Mononuclear cell (primary cell): Measurements from ENCODE around the gene NUMA1. TPM values are rescaled to one million over a fixed set of nuclear protein-coding genes. Genes with fewer than 3 reads are reported as not detected.

Experiments used
- H3K27me3 ChIP-seq: 2 replicates; pipeline ENCODE4 v1.6.0; 2011; ENCODE audit warnings: low read length, control low read depth; ENCODE audit not compliant: insufficient read depth
- H3K4me1 ChIP-seq: 2 replicates; pipeline ENCODE4 v1.5.1; 2011; ENCODE audit warnings: mild to moderate bottlenecking, low read length, control low read depth; ENCODE audit not compliant: insufficient read depth
- H3K4me3 ChIP-seq: 2 replicates; pipeline ENCODE4 v1.5.1; 2011; ENCODE audit warnings: mild to moderate bottlenecking, low read length, moderate library complexity
- H3K9me3 ChIP-seq: 2 replicates; pipeline ENCODE4 v1.5.1; 2011; ENCODE audit warnings: low read depth, mild to moderate bottlenecking, control low read depth, low read length
- total RNA-seq: library from RNA; depleted of rRNA; stranded (reverse); fragments of >200 nt; gene quantifications from one replicate; pipeline ENCODE4 v1.2.3, GENCODE V29; 2012

Gene NUMA1
- total RNA-seq, 1 donor: 125 TPM

DNA sequence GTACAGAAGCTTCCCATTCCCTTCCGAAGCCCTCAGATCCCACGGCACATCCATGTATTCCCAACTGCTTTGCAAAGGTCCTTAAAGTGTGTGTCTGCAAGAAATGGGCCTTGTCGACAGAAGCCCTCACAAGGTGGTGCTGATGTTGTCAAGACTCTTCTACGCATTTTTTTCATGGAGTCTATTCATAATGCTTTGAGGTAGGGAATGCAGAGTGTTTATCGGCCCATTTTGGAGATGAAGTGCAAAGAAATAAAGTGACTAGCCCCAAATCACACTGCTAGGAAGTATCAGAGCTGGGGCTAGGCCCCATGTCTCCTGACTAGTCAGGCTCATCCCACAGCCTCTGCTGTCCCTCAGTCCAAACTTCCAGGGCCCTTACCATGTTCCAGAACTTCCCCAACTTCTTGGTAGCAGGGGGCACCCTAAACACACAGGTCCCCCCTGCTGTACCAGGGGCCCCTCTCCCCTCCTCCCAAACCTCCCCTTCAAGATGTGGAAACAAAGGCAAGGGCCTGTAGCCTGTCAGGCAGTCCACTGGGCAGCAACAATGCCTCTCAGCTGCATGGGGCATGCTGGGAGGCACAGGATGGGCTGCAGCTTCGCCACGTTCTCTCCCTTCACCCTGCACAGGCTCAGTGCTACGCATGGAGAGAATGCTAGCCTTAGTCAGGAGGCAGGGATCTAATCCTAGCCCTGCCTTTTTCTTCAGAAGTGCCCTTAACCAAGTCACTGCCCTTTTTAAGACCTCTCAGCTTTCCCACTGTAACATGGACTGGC, 73.8 kb downstream of the NUMA1 start:
- Histone ChIP-seq H3K9me3 (no peaks in the 10 kb centered on the region), H3K4me1 (no peaks in the 10 kb centered on the region), H3K27me3 (no peaks in the 10 kb centered on the region), H3K4me3 (no peak overlapping the region)

GRCh38 chr11:72005347-72006260, 74.7 kb downstream of the NUMA1 start:
- Histone ChIP-seq H3K4me1 (no peaks in the 10 kb centered on the region), H3K9me3 (no peaks in the 10 kb centered on the region), H3K27me3 (no peaks in the 10 kb centered on the region), H3K4me3 (no peak overlapping the region)

GRCh38 chr11:72004515-72005346, 75.6 kb downstream of the NUMA1 start:
- H3K9me3 ChIP-seq: no peaks in the 10 kb centered on the region
- no peak overlapping the region for H3K4me3 ChIP-seq
- H3K4me1 ChIP-seq: peaks cover 7% of the 10 kb centered on the region
- H3K27me3 ChIP-seq: no peaks in the 10 kb centered on the region

- Histone ChIP-seq H3K4me1 (peaks cover 17% of the 10 kb centered on the region), H3K27me3 (no peaks in the 10 kb centered on the region), H3K4me3 (no peak overlapping the region), H3K9me3 (no peaks in the 10 kb centered on the region)
Measured at GRCh38 chr11:72003776-72004171, 76.6 kb downstream of the NUMA1 start.

- H3K9me3 ChIP-seq: no peaks in the 10 kb centered on the region
- H3K27me3 ChIP-seq: no peaks in the 10 kb centered on the region
- no peak overlapping the region for H3K4me3 ChIP-seq
- peaks cover 24% of the 10 kb centered on the region for H3K4me1 ChIP-seq
Measured at GRCh38 chr11:72002841-72003775, 77.2 kb downstream of the NUMA1 start.

GRCh38 chr11:72001834-72002591, 78.3 kb downstream of the NUMA1 start:
- H3K27me3 ChIP-seq: no peaks in the 10 kb centered on the region
- no peak overlapping the region for H3K4me3 ChIP-seq
- no peaks in the 10 kb centered on the region for H3K9me3 ChIP-seq
- peaks cover 34% of the 10 kb centered on the region for H3K4me1 ChIP-seq

DNA sequence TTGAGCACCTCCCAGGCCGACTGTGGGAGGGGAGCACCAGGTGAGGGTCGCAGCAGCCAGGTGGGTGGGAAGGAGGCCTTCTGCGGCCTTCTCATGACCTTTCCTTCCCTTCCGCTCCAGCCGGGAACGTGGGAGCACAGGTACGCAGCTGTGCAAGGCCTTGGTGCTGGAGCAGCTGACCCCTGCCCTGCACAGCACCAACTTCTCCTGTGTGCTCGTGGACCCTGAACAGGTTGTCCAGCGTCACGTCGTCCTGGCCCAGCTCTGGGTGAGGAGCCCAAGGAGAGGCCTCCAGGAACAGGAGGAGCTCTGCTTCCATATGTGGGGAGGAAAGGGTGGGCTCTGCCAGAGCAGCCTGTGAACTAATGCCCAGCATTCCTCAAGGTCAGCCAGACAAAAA, 79.1 kb downstream of the NUMA1 start:
- Histone ChIP-seq H3K27me3 (no peaks in the 10 kb centered on the region), H3K4me3 (no peak overlapping the region)

DNA sequence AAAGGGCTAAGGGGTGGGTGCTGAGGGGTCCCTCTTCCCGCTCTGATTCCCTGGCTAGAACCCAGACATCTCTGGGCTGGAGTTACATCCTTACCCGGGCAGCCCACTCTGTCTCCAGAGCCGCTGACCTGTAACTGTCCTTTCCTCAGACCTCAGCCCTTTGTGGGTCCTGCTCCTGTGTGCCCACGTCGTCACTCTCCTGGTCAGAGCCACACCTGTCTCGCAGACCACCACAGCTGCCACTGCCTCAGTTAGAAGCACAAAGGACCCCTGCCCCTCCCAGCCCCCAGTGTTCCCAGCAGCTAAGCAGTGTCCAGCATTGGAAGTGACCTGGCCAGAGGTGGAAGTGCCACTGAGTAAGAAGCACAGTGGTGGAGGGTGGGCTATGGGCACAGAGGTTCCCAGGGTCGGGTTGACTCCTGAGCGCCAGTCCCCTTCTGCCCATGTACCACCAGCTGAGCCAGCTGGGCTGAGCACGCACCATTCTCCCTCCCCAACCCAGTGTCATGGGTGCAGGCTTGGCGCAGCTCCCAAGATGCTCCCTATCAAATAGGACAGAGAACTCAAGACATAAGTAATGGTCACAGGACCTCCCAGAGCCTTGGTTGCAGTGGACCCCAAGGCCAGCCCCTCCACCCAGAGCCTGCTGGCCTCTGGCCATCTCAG, 80.0 kb downstream of the NUMA1 start:
- Histone ChIP-seq H3K27me3 (no peaks in the 10 kb centered on the region), H3K4me3 (no peak overlapping the region), H3K9me3 (no peaks in the 10 kb centered on the region), H3K4me1 (peaks cover 41% of the 10 kb centered on the region)

More for the DNA sequence above, 79.1 kb downstream of the NUMA1 start:
- no peaks in the 10 kb centered on the region for H3K9me3 ChIP-seq
- peaks cover 41% of the 10 kb centered on the region for H3K4me1 ChIP-seq

- Histone ChIP-seq H3K4me3 (no peak overlapping the region), H3K4me1 (peaks cover 41% of the 10 kb centered on the region), H3K9me3 (no peaks in the 10 kb centered on the region), H3K27me3 (no peaks in the 10 kb centered on the region)
Measured at GRCh38 chr11:71999798-72000197, 80.5 kb downstream of the NUMA1 start.

GRCh38 chr11:71999362-71999761, 81.0 kb downstream of the NUMA1 start:
- Histone ChIP-seq H3K4me3 (peak overlapping the region; percentile 23), H3K27me3 (no peaks in the 10 kb centered on the region), H3K9me3 (no peaks in the 10 kb centered on the region), H3K4me1 (peaks cover 41% of the 10 kb centered on the region)

- peak within 1 kb of the TSS; percentile 23 for H3K4me3 ChIP-seq
Measured at GRCh38 chr11:71998649-71999310, 81.6 kb downstream of the NUMA1 start, which contains the start of gene IL18BP. Gene IL18BP, plus strand, starts transcription at chr11:71998909. Its CDS starts 1,076 bp downstream, at chr11:71999985.

GRCh38 chr11:71998061-71998460, 82.3 kb downstream of the NUMA1 start:
- Histone ChIP-seq H3K9me3 (no peaks in the 10 kb centered on the region), H3K4me3 (no peak overlapping the region), H3K4me1 (peaks cover 41% of the 10 kb centered on the region), H3K27me3 (no peaks in the 10 kb centered on the region)

More at GRCh38 chr11:71998649-71999310, 81.6 kb downstream of the NUMA1 start, which contains the start of gene IL18BP:
- Histone ChIP-seq H3K4me1 (peaks cover 41% of the 10 kb centered on the region), H3K9me3 (no peaks in the 10 kb centered on the region), H3K27me3 (no peaks in the 10 kb centered on the region)
